Nephron (organoid): ENCODE measurements around the gene PTP4A1.

Experiments used
- H3K27ac Mint-ChIP-seq, 3 experiments: 2 replicates each; pipeline ENCODE4 v1.8.0; 2020; ENCODE audit warnings: mixed read lengths in 3 of 3, mild to moderate bottlenecking in 2 of 3, moderate library complexity in 1 of 3
- H3K27me3 Mint-ChIP-seq: 2 replicates; pipeline ENCODE4 v1.8.0; 2021; ENCODE audit warnings: low read depth, mild to moderate bottlenecking, moderate library complexity, mixed read lengths
- H3K36me3 Mint-ChIP-seq: 2 replicates; pipeline ENCODE4 v1.8.0; 2020; ENCODE audit warnings: low read depth, mixed read lengths
- H3K4me1 Mint-ChIP-seq: 2 replicates; pipeline ENCODE4 v1.8.0; 2020; ENCODE audit warnings: mixed read lengths
- H3K4me3 Mint-ChIP-seq, 3 experiments: 2 replicates each; pipeline ENCODE4 v1.8.0; 2020; ENCODE audit warnings: mild to moderate bottlenecking in 3 of 3, mixed read lengths in 3 of 3, moderate library complexity in 2 of 3
- H3K9me3 Mint-ChIP-seq: 2 replicates; pipeline ENCODE4 v1.8.0; 2020; ENCODE audit warnings: mixed read lengths
- TF ChIP-seq, protein P1 (sequence below), 3 experiments: fragments of 200-600 bp; sonication (generic); IDR thresholded peaks; one replicate each; pipeline ENCODE4 v1.5.0; 2021; ENCODE audit warnings: antibody characterized with exemption in 3 of 3; ENCODE audit not compliant: unreplicated experiment in 3 of 3

PTP4A1 gene

GRCh38 chr6:63600136-63600535 is 27.9 kb downstream of the PTP4A1 start:
- Mint-ChIP-seq H3K4me3 (no peak overlapping the region), H3K9me3 (no peaks in the 10 kb centered on the region), H3K27me3 (no peaks in the 10 kb centered on the region), H3K27ac (no peak overlapping the region), H3K36me3 (no peaks in the 10 kb centered on the region), H3K4me1 (no peaks in the 10 kb centered on the region)
- TF ChIP-seq, protein P1, sequence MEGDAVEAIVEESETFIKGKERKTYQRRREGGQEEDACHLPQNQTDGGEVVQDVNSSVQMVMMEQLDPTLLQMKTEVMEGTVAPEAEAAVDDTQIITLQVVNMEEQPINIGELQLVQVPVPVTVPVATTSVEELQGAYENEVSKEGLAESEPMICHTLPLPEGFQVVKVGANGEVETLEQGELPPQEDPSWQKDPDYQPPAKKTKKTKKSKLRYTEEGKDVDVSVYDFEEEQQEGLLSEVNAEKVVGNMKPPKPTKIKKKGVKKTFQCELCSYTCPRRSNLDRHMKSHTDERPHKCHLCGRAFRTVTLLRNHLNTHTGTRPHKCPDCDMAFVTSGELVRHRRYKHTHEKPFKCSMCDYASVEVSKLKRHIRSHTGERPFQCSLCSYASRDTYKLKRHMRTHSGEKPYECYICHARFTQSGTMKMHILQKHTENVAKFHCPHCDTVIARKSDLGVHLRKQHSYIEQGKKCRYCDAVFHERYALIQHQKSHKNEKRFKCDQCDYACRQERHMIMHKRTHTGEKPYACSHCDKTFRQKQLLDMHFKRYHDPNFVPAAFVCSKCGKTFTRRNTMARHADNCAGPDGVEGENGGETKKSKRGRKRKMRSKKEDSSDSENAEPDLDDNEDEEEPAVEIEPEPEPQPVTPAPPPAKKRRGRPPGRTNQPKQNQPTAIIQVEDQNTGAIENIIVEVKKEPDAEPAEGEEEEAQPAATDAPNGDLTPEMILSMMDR (IDR thresholded peaks at IDR 0.05; ENCODE audit: unreplicated experiment in 3 of 3): no peak

DNA sequence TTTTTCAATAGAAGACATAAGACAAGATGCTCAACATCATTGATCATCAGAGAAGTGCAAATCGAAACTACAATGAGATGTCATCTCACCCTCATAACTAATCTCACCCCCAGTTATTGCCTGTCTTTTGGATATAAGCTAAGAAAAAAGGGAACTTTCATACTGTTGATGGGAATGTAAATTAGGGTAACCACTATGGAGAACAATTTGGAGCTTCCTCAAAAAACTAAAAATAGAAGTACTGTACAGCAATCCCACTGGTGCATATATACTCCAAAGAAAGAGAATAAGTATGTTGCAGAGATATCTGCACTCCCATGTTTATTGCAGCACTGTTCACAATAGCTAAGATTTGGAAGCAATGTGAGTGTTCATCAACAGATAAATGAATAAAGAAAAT is 37.0 kb downstream of the PTP4A1 start:
- Mint-ChIP-seq H3K27me3 (peaks cover 4% of the 10 kb centered on the region), H3K9me3 (no peaks in the 10 kb centered on the region), H3K27ac (no peak overlapping the region), H3K4me3 (no peak overlapping the region), H3K36me3 (no peaks in the 10 kb centered on the region), H3K4me1 (no peaks in the 10 kb centered on the region)
- TF ChIP-seq, protein P1 (IDR thresholded peaks at IDR 0.05; ENCODE audit: unreplicated experiment in 3 of 3): no peak

- Mint-ChIP-seq H3K4me3 (no peak overlapping the region), H3K27ac (no peak overlapping the region), H3K36me3 (no peaks in the 10 kb centered on the region), H3K9me3 (no peaks in the 10 kb centered on the region), H3K27me3 (peaks cover 4% of the 10 kb centered on the region), H3K4me1 (no peaks in the 10 kb centered on the region)
- TF ChIP-seq, protein P1 (IDR thresholded peaks at IDR 0.05; ENCODE audit: unreplicated experiment in 3 of 3): no peak
These were observed 38.7 kb downstream of the PTP4A1 start for GRCh38 chr6:63610944-63611343.

GRCh38 chr6:63611560-63611959 is 39.3 kb downstream of the PTP4A1 start:
- no peaks in the 10 kb centered on the region for H3K36me3 Mint-ChIP-seq
- H3K27ac Mint-ChIP-seq: no peak overlapping the region
- no peak overlapping the region for H3K4me3 Mint-ChIP-seq
- TF ChIP-seq, protein P1 (IDR thresholded peaks at IDR 0.05; ENCODE audit: unreplicated experiment in 3 of 3): no peak
- H3K9me3 Mint-ChIP-seq: no peaks in the 10 kb centered on the region
- H3K27me3 Mint-ChIP-seq: peaks cover 4% of the 10 kb centered on the region
- no peaks in the 10 kb centered on the region for H3K4me1 Mint-ChIP-seq

DNA sequence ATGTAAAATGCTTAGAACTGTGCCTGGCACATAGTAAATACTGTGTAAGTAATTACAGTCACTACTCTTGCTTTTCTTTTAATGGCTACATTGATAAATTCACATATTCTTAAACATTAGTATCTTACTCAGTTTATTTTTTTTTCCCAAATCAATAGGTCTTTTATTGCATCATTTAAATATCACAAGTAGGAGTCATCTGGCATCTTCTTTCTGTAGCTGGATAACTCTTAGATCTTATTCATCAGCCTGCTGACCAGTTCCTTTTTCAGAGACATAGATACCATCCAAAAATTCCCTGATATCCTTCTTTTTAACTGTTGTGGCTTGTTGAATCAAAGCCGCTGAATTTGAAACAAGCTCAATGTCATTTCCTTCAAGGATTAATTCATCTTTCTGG is 43.3 kb downstream of the PTP4A1 start:
- Mint-ChIP-seq H3K27me3 (peaks cover 4% of the 10 kb centered on the region), H3K36me3 (no peaks in the 10 kb centered on the region), H3K27ac (no peak overlapping the region), H3K4me1 (no peaks in the 10 kb centered on the region), H3K4me3 (no peak overlapping the region), H3K9me3 (no peaks in the 10 kb centered on the region)
- TF ChIP-seq, protein P1 (IDR thresholded peaks at IDR 0.05; ENCODE audit: unreplicated experiment in 3 of 3): no peak
